Colonic mucosa (tissue), 4 donors: ENCODE data around the gene FILIP1L. TPM values are rescaled to one million over a fixed set of nuclear protein-coding genes. Genes with fewer than 3 reads are reported as not detected.

Experiments
- DNase-seq: peaks from one replicate; pipeline ENCODE4 v3.0.0-alpha.2; 2020
- H3K27ac ChIP-seq: fragments of 200-600 bp; one replicate; pipeline ENCODE4 v1.8.0; 2021
- H3K27me3 ChIP-seq: fragments of 200-600 bp; one replicate; pipeline ENCODE4 v1.8.0; 2021
- H3K36me3 ChIP-seq: fragments of 200-600 bp; one replicate; pipeline ENCODE4 v1.8.0; 2021
- H3K4me1 ChIP-seq: fragments of 200-600 bp; one replicate; pipeline ENCODE4 v1.8.0; 2021; ENCODE audit warnings: mild to moderate bottlenecking
- H3K4me3 ChIP-seq: fragments of 200-600 bp; one replicate; pipeline ENCODE4 v1.8.0; 2021
- H3K9ac ChIP-seq, 2 donors: one replicate each; pipeline ENCODE4 v1.7.0; 2013; ENCODE audit warnings: control low read depth in 2 of 2, low read depth in 2 of 2, low read length in 2 of 2
- H3K9me3 ChIP-seq: fragments of 200-600 bp; one replicate; pipeline ENCODE4 v1.8.0; 2021
- intact Hi-C: fragments of 100-400 bp; cut with DNase I; formaldehyde crosslinking; loops from one replicate; pipeline ENCODE4 v1.14.1; 2022
- total RNA-seq, 2 donors: library from RNA; stranded (reverse); fragmentation: NEBNext Ultra II Directional in 1 of 2; extraction: Animal tissue kit (Norgen Biotek cat#: 25700) in 1 of 2; gene quantifications; one replicate each; pipeline ENCODE4 v1.2.1, GENCODE V29; 2021
- TF ChIP-seq, protein P1 (sequence below): fragments of 200-600 bp; IDR thresholded peaks from one replicate; pipeline ENCODE4 v1.8.0; 2022; ENCODE audit warnings: antibody characterized with exemption, mild to moderate bottlenecking
- donor health status: healthy.
- donor health status: DM: no; HTN: no; CAD: no.
- donor health status: DM: no; HTN: no; CAD: no.

The FILIP1L gene
- total RNA-seq, 2 donors from 2014 or later = 3.7 to 29.0 TPM

DNA sequence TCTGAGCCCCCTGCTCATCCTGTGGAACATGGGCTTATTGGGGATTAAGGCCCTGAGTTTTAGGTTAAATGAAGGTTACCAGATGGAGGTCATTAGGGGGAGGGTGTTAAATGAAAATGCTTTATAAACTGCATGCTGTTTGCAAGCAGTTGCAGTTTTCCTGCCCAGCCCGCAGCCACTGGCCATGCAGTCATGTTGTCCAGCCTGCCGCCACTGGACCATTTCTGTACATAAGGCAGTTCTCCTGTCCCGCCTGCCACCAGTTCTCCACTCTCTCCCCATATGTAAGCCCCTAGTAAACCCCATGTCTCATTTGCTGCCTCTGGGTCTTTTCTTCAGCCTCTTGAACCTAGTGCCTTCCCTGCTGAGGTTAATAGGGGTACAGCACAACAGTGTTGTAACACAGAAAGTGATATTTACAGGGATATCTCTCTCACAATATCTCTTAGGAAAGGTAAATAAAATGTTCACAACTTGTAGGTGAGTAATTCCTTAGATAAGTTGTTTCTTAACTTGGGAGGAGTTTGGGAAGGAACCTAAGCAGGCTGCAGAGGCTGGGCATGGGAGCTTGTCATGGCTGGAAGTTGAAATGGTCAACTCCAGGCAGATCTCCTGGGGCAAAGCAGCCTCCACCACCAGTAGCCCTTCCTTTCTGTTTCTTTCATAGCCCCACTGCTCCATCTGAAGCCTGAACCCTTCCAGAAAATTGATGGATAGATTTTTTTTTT lies 148.5 kb downstream of the FILIP1L start:
- Histone ChIP-seq H3K27ac (no peak overlapping the region), H3K9me3 (no peaks in the 10 kb centered on the region), H3K9ac (no peak overlapping the region), H3K4me1 (no peaks in the 10 kb centered on the region), H3K27me3 (no peaks in the 10 kb centered on the region), H3K4me3 (no peak overlapping the region), H3K36me3 (no peaks in the 10 kb centered on the region)
- no peak for DNase-seq
- intact Hi-C loops = loop anchor here (10.0 kb wide), 1 partner anchor 121 kb away; no protein-coding TSS in a partner anchor
- TF ChIP-seq, protein P1, sequence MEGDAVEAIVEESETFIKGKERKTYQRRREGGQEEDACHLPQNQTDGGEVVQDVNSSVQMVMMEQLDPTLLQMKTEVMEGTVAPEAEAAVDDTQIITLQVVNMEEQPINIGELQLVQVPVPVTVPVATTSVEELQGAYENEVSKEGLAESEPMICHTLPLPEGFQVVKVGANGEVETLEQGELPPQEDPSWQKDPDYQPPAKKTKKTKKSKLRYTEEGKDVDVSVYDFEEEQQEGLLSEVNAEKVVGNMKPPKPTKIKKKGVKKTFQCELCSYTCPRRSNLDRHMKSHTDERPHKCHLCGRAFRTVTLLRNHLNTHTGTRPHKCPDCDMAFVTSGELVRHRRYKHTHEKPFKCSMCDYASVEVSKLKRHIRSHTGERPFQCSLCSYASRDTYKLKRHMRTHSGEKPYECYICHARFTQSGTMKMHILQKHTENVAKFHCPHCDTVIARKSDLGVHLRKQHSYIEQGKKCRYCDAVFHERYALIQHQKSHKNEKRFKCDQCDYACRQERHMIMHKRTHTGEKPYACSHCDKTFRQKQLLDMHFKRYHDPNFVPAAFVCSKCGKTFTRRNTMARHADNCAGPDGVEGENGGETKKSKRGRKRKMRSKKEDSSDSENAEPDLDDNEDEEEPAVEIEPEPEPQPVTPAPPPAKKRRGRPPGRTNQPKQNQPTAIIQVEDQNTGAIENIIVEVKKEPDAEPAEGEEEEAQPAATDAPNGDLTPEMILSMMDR = no peak

DNA sequence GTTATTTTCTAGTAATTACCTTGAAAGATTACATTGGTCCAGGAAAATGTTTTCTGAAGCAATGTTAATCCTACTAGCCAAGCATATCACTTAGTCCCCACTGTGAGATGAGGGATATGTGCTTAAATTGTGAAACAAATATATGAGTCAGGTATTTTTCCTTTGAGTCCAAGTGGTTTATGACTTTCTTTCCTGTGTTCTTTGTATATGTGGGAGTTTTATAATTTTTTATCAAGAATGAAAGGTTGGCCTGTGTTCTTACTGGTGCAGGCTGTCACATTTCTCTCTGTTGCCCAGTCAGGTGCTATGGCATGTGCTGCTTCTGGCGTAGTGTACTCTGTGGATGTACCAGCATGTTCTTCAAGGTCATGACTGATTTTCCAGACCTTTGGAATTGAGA lies 149.2 kb downstream of the FILIP1L start:
- Histone ChIP-seq H3K27me3 (no peaks in the 10 kb centered on the region), H3K9ac (no peak overlapping the region), H3K36me3 (no peaks in the 10 kb centered on the region), H3K4me3 (no peak overlapping the region), H3K9me3 (no peaks in the 10 kb centered on the region), H3K27ac (no peak overlapping the region), H3K4me1 (no peaks in the 10 kb centered on the region)
- intact Hi-C loops = loop anchor here (10.0 kb wide), 1 partner anchor 120 kb away; no protein-coding TSS in a partner anchor
- TF ChIP-seq, protein P1 = no peak
- DNase-seq = no peak

DNA sequence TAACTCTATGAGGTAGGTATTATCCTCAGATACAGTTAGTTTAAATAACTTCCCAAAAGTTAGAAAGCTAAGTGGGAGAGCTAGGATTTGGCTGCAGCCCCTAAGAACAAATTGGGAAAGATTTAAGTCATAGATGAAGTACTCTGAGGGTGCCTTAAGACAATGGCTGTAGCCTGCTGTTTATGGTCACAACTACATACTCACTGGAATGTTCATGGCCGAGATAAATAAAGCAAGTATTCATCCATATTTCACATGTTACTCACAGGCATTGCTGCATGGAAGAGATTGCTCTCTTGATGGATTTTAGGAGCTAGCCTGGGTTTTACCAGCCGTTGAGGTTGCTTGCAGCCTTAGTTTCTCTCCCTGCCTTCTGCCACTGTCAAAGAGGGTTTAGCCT lies 151.6 kb downstream of the FILIP1L start:
- no peaks in the 10 kb centered on the region for H3K4me1 ChIP-seq
- no peak overlapping the region for H3K4me3 ChIP-seq
- TF ChIP-seq, protein P1 = no peak
- intact Hi-C loops = loop anchor here (10.0 kb wide), 1 partner anchor 118 kb away; no protein-coding TSS in a partner anchor
- no peak for DNase-seq
- H3K9me3 ChIP-seq = no peaks in the 10 kb centered on the region
- H3K9ac ChIP-seq = no peak overlapping the region
- H3K27me3 ChIP-seq = no peaks in the 10 kb centered on the region
- H3K27ac ChIP-seq = peak overlapping the region; percentile 3
- H3K36me3 ChIP-seq = no peaks in the 10 kb centered on the region

DNA sequence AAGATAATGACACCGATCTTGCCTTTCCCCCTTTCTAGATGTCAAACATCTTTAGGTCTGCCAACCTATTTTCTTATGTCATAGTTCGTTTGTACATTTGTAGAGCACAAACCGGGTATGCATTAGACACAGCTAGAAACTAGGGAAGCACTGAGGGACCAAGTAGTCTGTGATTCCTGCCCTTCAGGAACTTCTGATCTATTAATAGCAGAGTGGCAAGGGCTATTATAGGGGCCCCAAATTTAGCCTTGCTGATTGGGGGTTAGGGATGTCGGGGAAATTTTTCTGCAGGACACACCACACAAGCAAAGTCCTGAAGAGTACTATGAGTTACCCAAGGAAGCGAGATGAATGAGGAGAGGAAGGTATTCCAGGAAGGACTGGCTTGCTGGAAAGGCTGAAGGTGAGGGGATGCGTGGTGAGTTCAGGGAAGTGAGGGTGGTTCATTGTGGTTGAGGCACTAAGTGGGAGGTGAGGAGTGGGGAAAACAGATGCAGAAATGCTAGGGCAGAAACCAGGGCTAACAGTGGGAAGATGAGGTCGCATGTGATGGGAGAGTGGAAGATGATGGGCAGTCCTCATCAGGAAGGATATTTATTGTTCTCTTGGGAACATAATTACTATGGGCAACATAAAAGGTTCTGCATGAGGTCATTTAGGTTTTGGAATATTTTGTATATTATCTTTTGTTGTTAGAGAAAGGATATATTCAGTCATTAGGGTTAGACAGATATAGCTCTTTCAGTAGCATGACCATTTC lies 152.4 kb downstream of the FILIP1L start:
- Histone ChIP-seq H3K4me3 (no peak overlapping the region), H3K27ac (no peak overlapping the region), H3K4me1 (no peaks in the 10 kb centered on the region), H3K9me3 (no peaks in the 10 kb centered on the region), H3K9ac (no peak overlapping the region), H3K27me3 (no peaks in the 10 kb centered on the region), H3K36me3 (no peaks in the 10 kb centered on the region)
- no peak for DNase-seq
- TF ChIP-seq, protein P1 = no peak
- intact Hi-C loops = loop anchor here (10.0 kb wide), 1 partner anchor 117 kb away; no protein-coding TSS in a partner anchor

DNA sequence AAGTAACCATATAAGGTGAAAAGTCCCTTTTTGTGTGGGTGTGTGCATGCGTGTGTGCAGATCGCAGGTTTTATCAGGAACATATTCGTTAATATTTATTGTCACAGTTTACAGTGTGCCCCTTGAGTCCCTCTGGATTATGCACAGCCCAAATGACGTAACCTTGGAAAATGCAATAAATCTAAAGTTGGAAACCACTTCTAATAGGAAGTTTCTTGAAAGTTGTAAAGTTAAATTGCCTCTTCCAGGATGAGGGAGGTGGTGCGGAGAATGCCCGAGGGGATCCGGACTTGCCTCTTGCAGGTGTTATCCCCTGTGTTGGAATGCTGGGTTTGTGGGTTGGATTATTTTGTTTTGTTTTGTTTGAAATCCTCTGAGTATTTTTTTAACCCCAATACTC lies 153.4 kb downstream of the FILIP1L start:
- no peak overlapping the region for H3K27ac ChIP-seq

More for the DNA sequence above, 153.4 kb downstream of the FILIP1L start:
- TF ChIP-seq, protein P1 = no peak
- H3K27me3 ChIP-seq = no peaks in the 10 kb centered on the region
- no peaks in the 10 kb centered on the region for H3K9me3 ChIP-seq
- no peaks in the 10 kb centered on the region for H3K36me3 ChIP-seq
- no peaks in the 10 kb centered on the region for H3K4me1 ChIP-seq
- DNase-seq = no peak
- H3K4me3 ChIP-seq = no peak overlapping the region
- H3K9ac ChIP-seq = no peak overlapping the region
- intact Hi-C loops = loop anchor here (10.0 kb wide), 1 partner anchor 116 kb away; no protein-coding TSS in a partner anchor
